Cardiac fibroblast (primary cell): ENCODE data around the gene GGT6.

ENCODE experiments used
- DNase-seq, 2 donors: peaks; one replicate each; pipeline versions ENCODE4 v3.0.0 to v3.0.0-alpha.2; 2010; ENCODE audit warnings: low read depth in 2 of 2
- H3K4me3 ChIP-seq, 2 donors: replicated peaks in 1 of 2; 1 replicate in 1 of 2; 2 replicates in 1 of 2; pipeline ENCODE4 v1.5.1; 2011; ENCODE audit warnings: low read depth in 2 of 2, low read length in 2 of 2, mild to moderate bottlenecking in 2 of 2, moderate library complexity in 1 of 2
- CTCF ChIP-seq: IDR thresholded peaks from one replicate; pipeline ENCODE4 v1.5.1; 2011; ENCODE audit warnings: low read depth, mild to moderate bottlenecking, low read length, inconsistent platforms

Gene GGT6

DNA sequence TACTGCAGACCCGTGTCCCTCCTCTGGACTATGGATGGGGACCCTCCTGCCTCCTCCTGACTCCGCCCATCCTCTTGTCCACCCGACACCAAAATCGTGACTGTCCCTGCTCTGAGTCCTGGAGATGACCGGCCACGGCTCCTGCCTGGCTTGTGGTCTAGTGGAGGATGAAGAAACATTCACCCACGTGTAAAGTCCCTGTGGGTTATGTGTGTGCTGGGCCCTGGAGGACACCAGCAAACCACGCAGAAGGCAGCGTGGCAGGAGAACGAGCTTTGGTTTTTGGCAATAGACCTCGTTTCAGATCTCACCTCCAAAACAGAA, 49.8 kb downstream of the GGT6 start:
- no peak for DNase-seq
- TF ChIP-seq CTCF, result no peak
- H3K4me3 ChIP-seq, result no peak overlapping the region

- no peak overlapping the region for H3K4me3 ChIP-seq
- no peak for TF ChIP-seq CTCF
- DNase-seq, result no peak
These were observed 50.3 kb downstream of the GGT6 start for GRCh38 chr17:4509923-4510617.

GRCh38 chr17:4509401-4509800, 51.0 kb downstream of the GGT6 start:
- DNase-seq, result no peak
- no peak for TF ChIP-seq CTCF
- H3K4me3 ChIP-seq, result no peak overlapping the region

DNA sequence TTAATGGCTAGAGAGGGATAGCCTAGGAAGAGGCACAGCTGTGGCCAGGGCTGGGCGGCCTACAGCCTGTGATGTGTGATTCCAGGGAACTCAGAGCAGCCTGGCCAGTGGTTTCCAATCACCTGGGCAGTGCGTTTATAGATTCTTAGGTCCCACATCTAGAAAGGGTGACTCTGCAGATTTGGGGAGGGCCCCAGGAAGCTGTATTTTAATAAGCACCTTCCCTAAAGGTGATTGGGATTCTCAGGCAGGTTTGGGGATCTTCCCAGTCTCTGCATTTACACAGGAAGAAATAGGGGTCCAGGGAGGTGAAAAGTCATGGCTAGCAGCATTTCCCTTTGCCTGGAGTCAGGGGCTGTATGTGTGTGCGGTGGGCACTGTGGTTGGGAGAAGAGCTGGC, 52.2 kb downstream of the GGT6 start:
- DNase-seq, result no peak
- TF ChIP-seq CTCF, result no peak
- no peak overlapping the region for H3K4me3 ChIP-seq

- no peak for TF ChIP-seq CTCF
- no peak overlapping the region for H3K4me3 ChIP-seq
- DNase-seq, result no peak
These were observed 52.8 kb downstream of the GGT6 start for GRCh38 chr17:4507361-4508111.
